Fibroblast of villous mesenchyme (primary cell): ENCODE measurements around the gene PSG6. TPM values are rescaled to one million over a fixed set of nuclear protein-coding genes. Genes with fewer than 3 reads are reported as not detected.
"Not testable (repeated sequence)": the region's sequence is repeated elsewhere in the genome, so short reads cannot be mapped to it uniquely, and the experiment has no call there.

Experiments used
- DNase-seq: peaks from one replicate; pipeline ENCODE4 v3.0.0-alpha.2; 2010; ENCODE audit warnings: low read depth
- H3K4me3 ChIP-seq: 2 replicates; pipeline ENCODE4 v1.5.1; 2011; ENCODE audit warnings: low read depth, mild to moderate bottlenecking, low read length
- total RNA-seq: library from RNA; depleted of rRNA; stranded (reverse); fragments of >200 nt; gene quantifications from 2 replicates; pipeline ENCODE4 v1.2.3, GENCODE V29; 2012
- TF ChIP-seq, protein P1 (sequence below): IDR thresholded peaks from 2 replicates; pipeline ENCODE4 v1.5.1; 2012; ENCODE audit warnings: low read depth, mild to moderate bottlenecking, low read length; ENCODE audit not compliant: insufficient read depth

PSG6 gene
- total RNA-seq, 1 donor, result 4.3 TPM

DNA sequence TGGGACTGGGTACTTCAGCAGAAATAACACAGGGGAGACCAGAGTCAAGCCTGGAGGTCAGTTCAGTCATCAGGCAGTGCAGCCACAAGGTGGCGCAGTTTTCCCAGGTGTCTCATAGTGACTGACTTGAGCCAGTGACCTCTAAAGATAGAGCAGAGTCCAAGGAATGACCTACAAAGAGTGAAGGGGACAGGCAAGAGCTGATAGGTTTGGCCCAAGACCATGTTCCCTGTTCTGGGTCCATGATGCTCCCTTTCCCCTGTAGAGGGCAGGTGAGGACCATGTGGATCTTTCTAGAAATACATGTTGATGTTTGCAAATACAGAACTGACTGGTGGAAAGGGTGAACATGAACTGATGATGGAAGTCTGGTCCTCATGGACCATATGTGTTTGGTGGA, 12.5 kb upstream of the PSG6 start:
- DNase-seq, result peak; percentile 53
- not testable (repeated sequence) for H3K4me3 ChIP-seq
- TF ChIP-seq, protein P1, sequence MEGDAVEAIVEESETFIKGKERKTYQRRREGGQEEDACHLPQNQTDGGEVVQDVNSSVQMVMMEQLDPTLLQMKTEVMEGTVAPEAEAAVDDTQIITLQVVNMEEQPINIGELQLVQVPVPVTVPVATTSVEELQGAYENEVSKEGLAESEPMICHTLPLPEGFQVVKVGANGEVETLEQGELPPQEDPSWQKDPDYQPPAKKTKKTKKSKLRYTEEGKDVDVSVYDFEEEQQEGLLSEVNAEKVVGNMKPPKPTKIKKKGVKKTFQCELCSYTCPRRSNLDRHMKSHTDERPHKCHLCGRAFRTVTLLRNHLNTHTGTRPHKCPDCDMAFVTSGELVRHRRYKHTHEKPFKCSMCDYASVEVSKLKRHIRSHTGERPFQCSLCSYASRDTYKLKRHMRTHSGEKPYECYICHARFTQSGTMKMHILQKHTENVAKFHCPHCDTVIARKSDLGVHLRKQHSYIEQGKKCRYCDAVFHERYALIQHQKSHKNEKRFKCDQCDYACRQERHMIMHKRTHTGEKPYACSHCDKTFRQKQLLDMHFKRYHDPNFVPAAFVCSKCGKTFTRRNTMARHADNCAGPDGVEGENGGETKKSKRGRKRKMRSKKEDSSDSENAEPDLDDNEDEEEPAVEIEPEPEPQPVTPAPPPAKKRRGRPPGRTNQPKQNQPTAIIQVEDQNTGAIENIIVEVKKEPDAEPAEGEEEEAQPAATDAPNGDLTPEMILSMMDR, result peak; percentile 53

DNA sequence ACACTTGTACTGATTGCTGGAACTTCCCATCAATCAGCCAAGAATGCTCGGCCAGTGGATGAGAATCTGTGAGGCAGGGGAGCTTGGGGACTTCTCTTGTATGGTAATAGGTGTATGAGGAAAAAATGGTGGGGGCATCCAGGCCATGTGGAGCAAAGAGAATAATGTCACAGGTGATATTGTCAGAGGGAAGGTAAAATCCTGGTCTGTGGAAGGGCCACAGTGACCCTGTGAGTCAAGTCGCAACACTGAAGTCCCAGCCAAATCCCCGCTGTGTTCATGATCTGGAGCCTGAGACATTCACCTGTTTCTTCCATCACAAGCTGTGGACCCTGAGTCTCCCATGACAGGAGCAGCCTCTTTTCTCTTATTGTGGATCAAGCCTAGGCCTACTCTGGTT, 11.2 kb upstream of the PSG6 start:
- DNase-seq, result no peak
- TF ChIP-seq, protein P1, result no peak
- no peak overlapping the region for H3K4me3 ChIP-seq

DNA sequence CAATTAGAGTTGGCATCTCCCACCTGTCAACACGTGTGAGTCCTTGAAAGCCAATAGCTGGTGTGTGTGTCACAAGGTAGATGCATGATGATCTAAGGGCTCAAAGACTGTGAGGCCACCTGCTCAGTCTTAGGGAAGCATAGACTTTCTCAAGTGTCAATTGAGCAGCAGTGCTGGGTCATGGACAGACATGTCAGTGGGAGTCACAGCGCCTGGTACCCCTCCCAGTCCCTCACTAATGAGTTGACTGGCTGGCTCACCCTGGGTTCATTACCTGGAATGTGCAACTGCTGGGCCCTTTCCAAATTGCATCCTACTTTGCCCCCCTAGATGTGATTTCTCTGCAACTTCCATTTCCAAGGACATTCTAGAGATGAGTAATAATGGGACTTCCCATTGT, 9.1 kb upstream of the PSG6 start:
- DNase-seq, result no peak
- no peak overlapping the region for H3K4me3 ChIP-seq
- TF ChIP-seq, protein P1, result no peak

DNA sequence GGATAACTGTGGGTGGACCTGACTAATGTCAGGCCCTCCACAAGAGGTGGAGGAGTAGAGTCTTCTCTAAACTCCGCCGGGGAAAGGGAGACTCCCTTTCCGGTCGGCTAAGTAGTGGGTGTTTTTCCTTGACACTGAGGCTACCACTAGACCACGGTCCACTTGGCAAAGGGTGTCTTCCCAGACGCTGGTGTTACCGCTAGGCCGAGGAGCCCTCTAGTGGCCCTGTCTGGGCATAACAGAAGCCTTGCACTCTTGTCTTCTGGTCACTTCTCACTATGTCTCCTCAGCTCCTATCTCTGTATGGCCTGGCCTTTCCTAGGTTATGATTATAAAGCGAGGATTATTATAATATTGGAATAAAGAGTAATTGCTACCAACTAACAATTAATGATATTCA, 5.4 kb upstream of the PSG6 start:
- H3K4me3 ChIP-seq, result not testable (repeated sequence)
- TF ChIP-seq, protein P1, result peak; percentile 78
- peak; percentile 69 for DNase-seq

DNA sequence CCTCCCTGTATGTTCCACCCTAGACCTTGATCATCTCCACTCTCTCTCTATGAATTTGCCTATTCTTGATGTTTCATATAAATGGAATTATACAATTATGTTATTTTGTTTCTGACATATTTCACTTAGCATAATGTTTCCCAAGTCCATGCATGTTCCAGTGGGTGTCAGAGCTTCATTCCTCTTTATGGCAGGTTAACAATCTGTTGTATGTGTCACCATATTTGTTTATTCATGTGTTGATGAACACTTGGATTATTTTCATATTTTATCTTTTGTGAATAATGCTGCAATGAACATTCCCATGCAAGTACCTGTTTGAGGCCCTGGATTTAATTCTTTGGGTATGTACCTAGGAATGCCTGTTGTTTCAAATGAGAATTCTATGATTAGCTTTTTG, 3.3 kb upstream of the PSG6 start:
- DNase-seq, H3K4me3 ChIP-seq: not testable (repeated sequence)

DNA sequence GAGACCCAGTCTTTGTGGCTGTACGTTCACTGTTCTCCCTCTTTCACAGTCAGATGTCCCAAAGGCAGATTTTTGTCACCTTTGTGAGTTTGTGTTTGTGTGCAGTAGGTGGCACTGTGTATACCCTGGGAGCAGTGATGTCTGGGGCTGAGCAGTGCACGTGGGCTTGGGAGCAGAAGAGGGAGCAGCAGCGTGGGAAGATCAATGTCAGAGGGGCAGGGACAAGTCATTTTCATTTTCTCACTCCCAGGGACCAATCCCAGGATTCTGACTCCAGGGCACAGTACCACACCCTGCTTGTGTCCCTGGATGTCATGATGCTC, 2.0 kb upstream of the PSG6 start:
- TF ChIP-seq, protein P1, result no peak
- H3K4me3 ChIP-seq, result no peak overlapping the region
- DNase-seq, result no peak

DNA sequence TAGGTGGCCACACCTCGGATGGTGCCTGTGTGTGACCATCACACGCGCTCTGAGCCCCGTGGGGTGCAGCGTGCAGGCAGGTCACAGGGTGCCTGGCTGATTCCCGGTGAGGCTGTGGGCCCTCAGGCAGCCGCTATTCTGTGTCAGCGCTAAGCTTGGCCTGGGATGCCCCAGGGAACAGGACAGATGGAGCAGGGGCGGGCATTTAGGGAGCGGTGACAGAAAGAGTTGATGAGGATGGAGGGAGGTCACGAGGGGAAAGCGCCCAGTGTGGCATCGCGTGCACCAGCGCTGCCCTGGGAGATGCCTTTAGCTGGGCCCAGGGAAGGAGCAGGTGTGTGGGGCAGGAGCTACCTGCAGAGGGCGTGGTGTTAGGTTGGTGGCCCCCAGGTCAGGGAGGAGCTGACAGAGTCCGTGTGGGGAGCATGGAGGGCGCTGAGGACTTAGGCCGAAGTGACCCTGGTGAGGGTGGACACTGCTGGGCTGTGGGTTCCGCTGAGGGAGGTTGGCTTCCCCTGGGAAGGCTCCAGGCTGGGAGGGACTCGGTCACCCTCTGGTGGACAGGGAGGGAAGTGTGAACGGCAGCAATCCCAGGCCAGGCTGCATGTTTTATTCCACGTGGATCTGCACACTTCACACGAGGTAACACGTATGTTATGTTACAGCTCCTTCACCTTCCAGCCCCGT, 1.5 kb upstream of the PSG6 start:
- not testable (repeated sequence) for H3K4me3 ChIP-seq, DNase-seq
- TF ChIP-seq, protein P1, result peak; percentile 52

DNA sequence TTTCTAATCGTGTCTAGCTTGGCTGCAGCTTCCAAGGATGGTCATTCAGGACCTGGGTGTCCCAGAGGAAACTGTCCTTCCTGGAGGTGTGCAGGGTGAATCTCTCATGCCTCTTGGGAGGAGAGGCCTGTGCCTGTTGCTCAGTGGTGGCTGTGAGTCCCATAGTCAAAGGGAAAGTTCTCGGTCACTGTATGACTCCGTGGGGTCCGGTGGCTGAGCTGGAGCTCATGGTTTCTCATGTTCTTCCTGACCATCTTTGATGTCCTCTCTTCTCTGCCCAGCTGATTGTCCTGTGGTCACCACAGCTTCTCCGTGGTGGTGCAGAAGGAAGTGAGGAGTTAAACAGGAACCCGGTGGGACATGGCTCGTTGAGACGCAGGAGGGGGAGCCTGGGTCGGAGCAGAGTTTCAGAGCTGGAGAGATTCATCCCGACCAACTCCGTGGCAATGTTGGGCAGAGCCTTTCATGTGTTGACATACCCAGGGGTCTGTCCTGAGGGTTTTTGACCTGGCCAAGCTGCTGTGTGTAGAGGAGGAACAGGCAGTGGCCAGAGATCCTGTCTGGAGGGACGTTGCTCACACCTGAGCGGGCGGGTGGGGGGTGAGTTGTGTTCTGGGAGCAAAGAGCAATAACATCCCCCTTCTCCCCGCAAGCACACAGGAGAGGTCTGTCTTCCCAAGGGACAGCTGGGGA, 829 bp upstream of the PSG6 start:
- DNase-seq, H3K4me3 ChIP-seq: not testable (repeated sequence)

DNA sequence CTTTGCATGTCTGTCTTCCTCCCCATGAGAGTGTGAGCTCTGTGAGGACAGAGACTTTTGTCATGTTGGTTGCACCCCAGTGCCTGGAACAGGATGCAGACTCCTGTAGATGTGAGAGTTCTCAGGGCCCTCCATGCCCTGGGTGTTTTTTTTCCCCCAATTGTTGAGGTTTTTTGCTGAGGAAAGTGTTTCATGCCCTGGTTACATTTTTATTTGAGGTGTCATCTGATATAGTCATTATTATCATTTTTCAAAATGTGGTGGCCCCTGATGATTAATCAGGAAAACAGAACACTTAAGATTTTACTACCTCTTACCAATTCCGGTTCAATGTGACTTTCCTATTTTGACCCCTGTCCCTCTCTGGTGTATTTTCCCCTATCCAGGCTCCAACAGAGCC, 763 bp downstream of the PSG6 start:
- not testable (repeated sequence) for DNase-seq, H3K4me3 ChIP-seq

DNA sequence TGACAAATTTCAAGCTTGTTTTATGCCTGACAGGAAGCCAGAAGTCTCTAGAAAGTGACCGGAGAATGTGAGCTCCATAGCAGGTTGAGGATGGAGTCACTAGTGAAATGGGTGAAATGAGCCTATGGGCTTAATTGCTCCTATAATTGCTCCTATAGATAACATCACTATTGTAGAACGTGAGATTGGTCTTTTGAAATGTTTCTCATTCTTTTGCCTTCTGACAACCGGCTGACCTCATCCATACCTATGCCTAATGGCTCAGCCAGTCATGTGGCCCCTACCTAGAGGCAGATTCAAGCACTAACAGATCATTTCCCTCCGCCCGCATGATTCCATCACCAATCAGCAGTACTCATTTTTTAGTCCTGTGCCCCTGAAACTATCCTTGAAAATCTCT, 4.2 kb downstream of the PSG6 start:
- DNase-seq, H3K4me3 ChIP-seq: not testable (repeated sequence)

DNA sequence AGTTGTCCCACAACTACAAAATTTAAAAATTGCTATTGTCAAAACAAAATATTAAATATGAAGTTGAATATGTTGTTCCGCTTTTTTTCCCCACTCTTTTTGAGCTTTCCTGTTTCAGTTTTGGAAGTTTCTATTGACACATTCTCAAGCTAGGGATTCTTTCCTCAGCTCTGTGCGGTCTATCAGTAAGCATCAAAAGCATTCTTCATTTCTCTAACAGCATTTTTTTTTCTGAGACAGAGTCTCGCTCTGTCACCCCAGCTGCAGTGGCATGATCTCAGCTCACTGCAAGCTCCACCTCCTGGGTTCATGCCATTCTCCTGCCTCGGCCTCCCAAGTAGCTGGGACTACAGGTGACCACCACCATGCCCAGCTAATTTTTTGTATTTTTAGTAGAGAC, 4.8 kb downstream of the PSG6 start:
- H3K4me3 ChIP-seq, DNase-seq: not testable (repeated sequence)
